Measurements from ENCODE around the gene CDKL2. TPM values are rescaled to one million over a fixed set of nuclear protein-coding genes. Genes with fewer than 3 reads are reported as not detected.

Gene CDKL2
- total RNA-seq, 1 donor from 2014 or later, result 3.0 TPM

DNA sequence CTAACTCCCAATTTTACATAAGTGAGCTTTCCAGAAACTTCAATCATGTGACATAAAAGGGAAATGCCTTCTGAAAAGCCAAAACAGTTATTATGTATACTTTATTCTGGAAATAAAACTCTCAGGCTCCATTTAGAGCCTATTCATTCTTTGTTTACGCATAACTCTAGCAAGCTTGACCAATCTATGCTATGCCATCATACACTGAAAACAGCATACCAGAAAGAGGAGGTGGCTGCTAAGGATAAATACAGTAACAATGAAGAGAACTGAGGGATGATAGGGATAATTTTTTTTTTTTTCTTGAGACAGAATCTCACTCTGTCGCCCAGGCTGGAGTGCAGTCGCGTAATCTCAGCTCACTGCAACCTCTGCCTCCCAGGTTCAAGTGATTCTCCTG is 24.4 kb downstream of the CDKL2 start:
- TF ChIP-seq, protein P1, sequence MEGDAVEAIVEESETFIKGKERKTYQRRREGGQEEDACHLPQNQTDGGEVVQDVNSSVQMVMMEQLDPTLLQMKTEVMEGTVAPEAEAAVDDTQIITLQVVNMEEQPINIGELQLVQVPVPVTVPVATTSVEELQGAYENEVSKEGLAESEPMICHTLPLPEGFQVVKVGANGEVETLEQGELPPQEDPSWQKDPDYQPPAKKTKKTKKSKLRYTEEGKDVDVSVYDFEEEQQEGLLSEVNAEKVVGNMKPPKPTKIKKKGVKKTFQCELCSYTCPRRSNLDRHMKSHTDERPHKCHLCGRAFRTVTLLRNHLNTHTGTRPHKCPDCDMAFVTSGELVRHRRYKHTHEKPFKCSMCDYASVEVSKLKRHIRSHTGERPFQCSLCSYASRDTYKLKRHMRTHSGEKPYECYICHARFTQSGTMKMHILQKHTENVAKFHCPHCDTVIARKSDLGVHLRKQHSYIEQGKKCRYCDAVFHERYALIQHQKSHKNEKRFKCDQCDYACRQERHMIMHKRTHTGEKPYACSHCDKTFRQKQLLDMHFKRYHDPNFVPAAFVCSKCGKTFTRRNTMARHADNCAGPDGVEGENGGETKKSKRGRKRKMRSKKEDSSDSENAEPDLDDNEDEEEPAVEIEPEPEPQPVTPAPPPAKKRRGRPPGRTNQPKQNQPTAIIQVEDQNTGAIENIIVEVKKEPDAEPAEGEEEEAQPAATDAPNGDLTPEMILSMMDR (IDR thresholded peaks at IDR 0.05; ENCODE audit: unreplicated experiment), result no peak
- no peak for DNase-seq (ENCODE audit: low spot score in 2 of 2, unreplicated experiment in 2 of 2)
- H3K36me3 Mint-ChIP-seq, result peaks cover 4% of the 10 kb centered on the region
- no peak overlapping the region for H3K4me3 Mint-ChIP-seq
- H3K9me3 Mint-ChIP-seq, result peaks cover 7% of the 10 kb centered on the region
- no peak overlapping the region for H3K27ac Mint-ChIP-seq
- peaks cover 4% of the 10 kb centered on the region for H3K4me1 Mint-ChIP-seq
- H3K27me3 Mint-ChIP-seq (ENCODE audit: low read depth), result no peaks in the 10 kb centered on the region

DNA sequence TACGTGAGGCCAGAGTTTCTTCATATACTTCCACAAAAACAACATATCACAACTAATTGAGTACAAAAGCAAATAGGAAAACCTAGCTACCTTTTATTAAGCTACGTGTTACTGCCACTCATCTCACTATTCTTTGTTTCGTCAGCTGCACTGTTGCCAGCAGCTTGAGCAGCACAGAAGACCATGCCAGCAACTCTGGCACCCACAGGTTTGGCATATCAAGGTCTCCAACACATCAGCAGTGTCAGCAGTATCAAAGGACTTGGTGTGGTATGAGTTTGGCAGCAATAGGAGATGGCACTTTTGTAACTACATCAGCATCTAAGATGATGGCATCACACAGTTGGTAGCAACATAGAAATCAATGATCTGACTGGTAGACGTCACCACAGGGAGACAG is 30.7 kb downstream of the CDKL2 start:
- H3K9me3 Mint-ChIP-seq, result no peaks in the 10 kb centered on the region
- no peak overlapping the region for H3K4me3 Mint-ChIP-seq
- no peak overlapping the region for H3K27ac Mint-ChIP-seq
- no peak for DNase-seq (ENCODE audit: low spot score in 2 of 2, unreplicated experiment in 2 of 2)
- no peaks in the 10 kb centered on the region for H3K36me3 Mint-ChIP-seq
- TF ChIP-seq, protein P1 (IDR thresholded peaks at IDR 0.05; ENCODE audit: unreplicated experiment), result no peak
- peaks cover 4% of the 10 kb centered on the region for H3K4me1 Mint-ChIP-seq
- no peaks in the 10 kb centered on the region for H3K27me3 Mint-ChIP-seq (ENCODE audit: low read depth)

DNA sequence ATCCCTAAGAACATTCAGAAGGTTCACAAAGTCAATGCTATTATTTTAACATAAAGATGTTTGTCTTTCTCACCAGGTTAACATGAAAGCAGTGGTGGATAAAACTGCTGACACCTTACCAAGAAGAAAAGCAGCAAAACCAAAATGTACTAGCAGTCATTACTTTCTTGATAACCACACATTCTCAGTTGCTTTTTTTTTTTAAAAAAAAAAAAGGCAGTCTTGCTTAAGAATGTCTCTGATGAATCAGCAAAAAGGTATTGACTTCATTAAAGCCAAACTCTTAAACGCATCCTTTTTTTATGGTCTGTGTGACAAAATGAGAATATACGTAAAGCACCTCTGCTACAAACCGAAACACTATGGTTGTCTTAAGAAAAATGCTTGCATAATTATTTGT is 31.9 kb downstream of the CDKL2 start:
- H3K4me1 Mint-ChIP-seq, result peaks cover 4% of the 10 kb centered on the region
- TF ChIP-seq, protein P1 (IDR thresholded peaks at IDR 0.05; ENCODE audit: unreplicated experiment), result no peak
- no peak for DNase-seq (ENCODE audit: low spot score in 2 of 2, unreplicated experiment in 2 of 2)

DNA sequence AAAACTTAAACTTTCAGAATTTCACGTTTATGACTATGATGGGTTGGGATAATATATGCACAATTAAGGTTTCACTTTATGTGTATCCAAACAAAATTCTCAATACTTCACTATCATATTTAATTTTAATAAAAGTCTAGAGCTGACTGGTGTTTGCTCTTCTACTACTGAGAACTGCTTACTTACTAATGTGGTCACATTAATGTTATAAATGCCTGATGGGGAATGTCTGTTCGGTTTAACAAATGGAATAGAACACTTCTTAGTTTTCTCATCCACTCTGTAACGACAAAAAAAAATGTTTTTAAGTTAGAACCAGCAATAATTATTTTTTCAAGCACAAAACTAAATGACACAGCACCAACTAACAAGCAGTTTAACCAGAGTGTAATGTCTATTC is 34.3 kb downstream of the CDKL2 start:
- TF ChIP-seq, protein P1 (IDR thresholded peaks at IDR 0.05; ENCODE audit: unreplicated experiment), result no peak

More for the DNA sequence above, 31.9 kb downstream of the CDKL2 start:
- Mint-ChIP-seq H3K27ac (no peak overlapping the region), H3K9me3 (no peaks in the 10 kb centered on the region), H3K27me3 (ENCODE audit: low read depth) (no peaks in the 10 kb centered on the region), H3K4me3 (no peak overlapping the region), H3K36me3 (no peaks in the 10 kb centered on the region)

DNA sequence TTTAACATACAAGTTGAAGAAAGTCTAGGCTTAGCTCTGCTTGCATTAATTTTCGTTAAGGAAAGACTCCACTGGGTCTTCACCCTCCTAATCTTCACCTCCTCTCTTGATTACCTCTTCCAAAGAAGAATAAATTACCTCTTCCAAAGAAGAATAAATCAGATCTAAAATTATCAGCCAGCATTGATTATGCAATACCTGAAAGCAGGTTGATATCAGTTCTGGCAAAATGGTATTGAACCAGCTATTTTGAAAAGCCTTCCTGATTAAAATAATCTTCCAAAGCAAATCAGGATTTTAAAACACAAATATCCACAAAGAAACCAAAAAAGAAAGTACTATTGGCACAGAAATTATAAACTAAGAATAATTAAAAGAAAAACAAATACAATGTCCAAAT is 36.9 kb downstream of the CDKL2 start:
- TF ChIP-seq, protein P1 (IDR thresholded peaks at IDR 0.05; ENCODE audit: unreplicated experiment), result no peak
- no peak for DNase-seq (ENCODE audit: low spot score in 2 of 2, unreplicated experiment in 2 of 2)
- Mint-ChIP-seq H3K27me3 (ENCODE audit: low read depth) (no peaks in the 10 kb centered on the region), H3K27ac (no peak overlapping the region), H3K4me1 (peaks cover 2% of the 10 kb centered on the region), H3K4me3 (no peak overlapping the region), H3K9me3 (no peaks in the 10 kb centered on the region), H3K36me3 (no peaks in the 10 kb centered on the region)

More for the DNA sequence above, 34.3 kb downstream of the CDKL2 start:
- Mint-ChIP-seq H3K36me3 (no peaks in the 10 kb centered on the region), H3K4me3 (no peak overlapping the region), H3K27me3 (ENCODE audit: low read depth) (no peaks in the 10 kb centered on the region), H3K27ac (no peak overlapping the region), H3K4me1 (peaks cover 4% of the 10 kb centered on the region), H3K9me3 (no peaks in the 10 kb centered on the region)
- DNase-seq (ENCODE audit: low spot score in 2 of 2, unreplicated experiment in 2 of 2), result no peak

DNA sequence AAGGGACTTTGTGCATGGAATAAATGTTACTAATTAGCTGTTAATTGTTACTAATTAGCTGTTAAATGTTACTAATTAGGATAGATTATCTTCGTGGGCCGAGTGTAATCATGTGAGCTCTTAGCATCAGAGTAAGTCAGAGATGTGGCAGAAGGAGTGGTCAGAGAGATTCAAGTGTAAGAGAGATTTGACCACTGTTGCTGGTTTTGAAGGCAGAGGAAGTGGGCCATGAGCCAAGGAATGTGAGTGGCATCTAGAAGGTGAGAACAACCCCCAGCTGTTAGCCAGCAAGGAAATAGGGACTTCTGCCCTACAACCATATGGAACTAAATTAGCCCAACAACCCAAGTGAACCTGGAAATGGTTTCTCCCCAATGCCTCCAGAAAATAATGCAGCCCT is 46.3 kb downstream of the CDKL2 start:
- Mint-ChIP-seq H3K36me3 (peaks cover 18% of the 10 kb centered on the region), H3K4me1 (no peaks in the 10 kb centered on the region), H3K27me3 (ENCODE audit: low read depth) (no peaks in the 10 kb centered on the region), H3K27ac (no peak overlapping the region), H3K4me3 (no peak overlapping the region), H3K9me3 (peaks cover 39% of the 10 kb centered on the region)
- DNase-seq (ENCODE audit: low spot score in 2 of 2, unreplicated experiment in 2 of 2), result no peak
- TF ChIP-seq, protein P1 (IDR thresholded peaks at IDR 0.05; ENCODE audit: unreplicated experiment), result no peak
